ENCODE measurements around the gene ROBO3.

GRCh38 chr11:124889191-124890091 is 24.2 kb downstream of the ROBO3 start:
- TF ChIP-seq CTCF (IDR thresholded peaks at IDR 0.05): no peak
- TF ChIP-seq ZFX (IDR thresholded peaks at IDR 0.05; ENCODE audit: borderline replicate concordance): no peak

All from 22Rv1 (cell line).